Epithelial cell of proximal tubule (primary cell): ENCODE measurements around the gene IL27RA. TPM values are rescaled to one million over a fixed set of nuclear protein-coding genes. Genes with fewer than 3 reads are reported as not detected.

Experiments used
- DNase-seq: peaks from one replicate; pipeline ENCODE4 v3.0.0-alpha.2; 2011; ENCODE audit warnings: low read depth
- H3K4me3 ChIP-seq: 2 replicates; pipeline ENCODE4 v1.5.1; 2011; ENCODE audit warnings: low read depth, mild to moderate bottlenecking, low read length
- total RNA-seq: library from RNA; depleted of rRNA; stranded (reverse); fragments of >200 nt; gene quantifications from 2 replicates; pipeline ENCODE4 v1.2.3, GENCODE V29; 2015
- TF ChIP-seq, protein P1 (sequence below): conservative IDR thresholded peaks from 2 replicates; pipeline ENCODE4 v1.5.1; 2012; ENCODE audit warnings: low read depth, mild to moderate bottlenecking, low read length

The IL27RA gene
- total RNA-seq, 1 donor from 2014 or later = 10.1 TPM

DNA sequence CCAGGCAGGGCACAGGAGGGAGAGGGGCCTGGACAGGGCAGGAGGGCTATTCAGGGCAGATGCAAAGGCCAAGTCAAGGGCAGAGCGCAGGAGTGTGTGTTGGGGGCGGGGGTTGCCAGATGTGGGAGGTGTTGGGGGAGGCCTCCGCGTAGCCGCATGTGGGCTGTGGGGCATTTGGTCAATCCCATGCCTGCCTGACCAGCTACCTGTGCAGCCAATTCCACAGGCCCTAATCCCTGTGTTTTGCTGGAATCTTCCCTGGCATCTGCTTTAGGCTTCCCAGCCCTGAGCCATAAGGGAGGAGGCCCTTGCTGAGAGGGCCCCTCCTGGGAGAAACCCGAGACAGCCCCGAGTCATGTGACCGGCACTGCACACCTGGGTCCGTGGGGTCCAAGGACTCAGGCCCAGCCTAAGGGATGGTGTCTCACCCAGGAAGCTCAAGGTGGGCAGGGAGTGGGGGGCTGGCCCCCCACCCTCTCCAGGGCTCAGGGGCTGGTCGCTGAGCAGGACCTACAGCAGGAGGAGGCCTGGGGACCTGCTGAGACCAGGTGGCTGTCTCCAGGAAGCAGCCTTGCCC, 45.7 kb upstream of the IL27RA start:
- TF ChIP-seq, protein P1, sequence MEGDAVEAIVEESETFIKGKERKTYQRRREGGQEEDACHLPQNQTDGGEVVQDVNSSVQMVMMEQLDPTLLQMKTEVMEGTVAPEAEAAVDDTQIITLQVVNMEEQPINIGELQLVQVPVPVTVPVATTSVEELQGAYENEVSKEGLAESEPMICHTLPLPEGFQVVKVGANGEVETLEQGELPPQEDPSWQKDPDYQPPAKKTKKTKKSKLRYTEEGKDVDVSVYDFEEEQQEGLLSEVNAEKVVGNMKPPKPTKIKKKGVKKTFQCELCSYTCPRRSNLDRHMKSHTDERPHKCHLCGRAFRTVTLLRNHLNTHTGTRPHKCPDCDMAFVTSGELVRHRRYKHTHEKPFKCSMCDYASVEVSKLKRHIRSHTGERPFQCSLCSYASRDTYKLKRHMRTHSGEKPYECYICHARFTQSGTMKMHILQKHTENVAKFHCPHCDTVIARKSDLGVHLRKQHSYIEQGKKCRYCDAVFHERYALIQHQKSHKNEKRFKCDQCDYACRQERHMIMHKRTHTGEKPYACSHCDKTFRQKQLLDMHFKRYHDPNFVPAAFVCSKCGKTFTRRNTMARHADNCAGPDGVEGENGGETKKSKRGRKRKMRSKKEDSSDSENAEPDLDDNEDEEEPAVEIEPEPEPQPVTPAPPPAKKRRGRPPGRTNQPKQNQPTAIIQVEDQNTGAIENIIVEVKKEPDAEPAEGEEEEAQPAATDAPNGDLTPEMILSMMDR = no peak
- no peak for DNase-seq
- H3K4me3 ChIP-seq = no peak overlapping the region

DNA sequence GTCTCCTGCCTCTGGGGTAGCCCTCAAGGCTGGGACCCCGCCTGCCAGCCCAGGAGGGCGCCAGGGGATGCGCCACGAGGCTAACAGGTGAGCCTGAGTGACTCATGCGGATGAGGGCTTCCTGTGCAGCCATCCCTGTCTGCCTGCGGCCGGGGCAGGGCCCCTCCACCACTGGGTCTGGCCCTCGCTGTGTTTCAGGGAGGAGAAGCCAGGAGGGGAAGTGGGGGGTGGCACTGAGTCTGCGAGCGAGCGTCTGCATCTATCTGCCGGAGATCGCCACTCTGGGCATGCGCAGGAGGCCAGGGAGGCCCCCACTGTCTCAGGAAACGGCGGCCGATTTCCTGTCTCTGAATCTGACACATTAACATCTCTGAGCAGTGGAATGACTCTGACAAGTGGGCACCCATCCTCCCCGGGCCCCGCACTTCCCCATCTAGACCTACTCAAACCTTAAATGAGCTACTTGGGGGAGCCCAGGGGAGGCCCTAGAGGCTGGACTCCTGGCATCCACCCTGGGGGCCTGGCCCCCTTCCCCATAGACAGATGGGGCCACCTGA, 45.1 kb upstream of the IL27RA start:
- TF ChIP-seq, protein P1 = no peak
- no peak for DNase-seq
- H3K4me3 ChIP-seq = no peak overlapping the region

DNA sequence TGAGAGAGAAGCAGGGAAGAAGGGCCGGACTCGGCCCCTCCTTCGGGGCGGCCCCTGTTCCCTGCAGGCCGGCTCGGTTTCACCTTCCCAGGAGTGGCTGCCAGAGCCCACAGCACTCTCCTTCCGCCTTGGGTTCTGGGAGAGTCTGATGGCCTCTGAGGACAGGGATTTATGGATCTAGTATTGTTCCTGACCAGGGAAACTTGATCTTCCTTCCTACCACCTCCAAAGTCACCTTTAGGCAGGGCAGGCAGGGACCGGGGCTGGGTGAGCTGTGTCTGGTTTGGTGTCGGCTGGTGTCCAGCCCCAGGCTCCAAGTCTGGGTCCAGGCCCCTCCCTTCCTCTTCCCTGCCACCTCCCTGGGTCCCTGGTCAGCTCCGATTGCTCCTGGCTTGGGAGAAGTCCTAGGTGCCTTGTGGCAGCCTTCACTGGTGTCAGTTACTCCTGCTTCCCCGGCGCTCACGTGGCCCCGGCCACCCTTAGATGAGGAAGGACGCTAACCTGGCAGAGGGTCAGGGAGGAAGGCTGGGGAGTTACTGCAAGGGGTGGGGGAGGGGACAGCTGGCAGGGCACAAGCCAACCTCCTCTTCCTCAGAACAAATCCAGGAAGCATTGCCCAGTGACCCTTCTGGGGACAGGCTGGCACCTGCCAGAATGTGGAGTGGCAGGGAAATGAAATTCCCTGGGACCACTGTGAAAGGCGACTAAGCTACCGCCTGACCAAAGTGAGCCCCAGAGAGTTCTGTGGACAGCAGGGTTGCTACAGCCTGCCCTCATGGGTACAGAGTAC, 44.3 kb upstream of the IL27RA start:
- DNase-seq = no peak
- TF ChIP-seq, protein P1 = no peak
- no peak overlapping the region for H3K4me3 ChIP-seq

DNA sequence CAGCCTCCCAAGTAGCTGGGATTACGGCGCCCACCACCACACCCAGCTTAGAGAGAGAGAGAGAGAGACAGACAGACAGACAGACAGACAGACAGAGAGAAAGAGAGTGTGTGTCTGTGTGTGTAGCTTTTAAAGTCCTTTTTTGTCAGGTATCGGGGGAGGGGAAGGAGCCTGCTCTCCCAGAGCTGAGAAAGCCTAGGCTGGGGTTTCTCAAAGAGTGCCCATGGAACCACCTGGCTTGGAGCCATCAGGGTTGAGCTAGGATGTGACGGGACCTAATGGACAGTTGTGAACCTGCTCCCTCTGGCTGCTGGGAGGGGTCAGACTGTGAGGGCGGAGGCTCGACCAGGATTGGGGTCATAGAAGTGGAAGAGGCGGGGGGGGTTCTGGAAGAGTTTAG, 42.1 kb upstream of the IL27RA start:
- DNase-seq = no peak
- TF ChIP-seq, protein P1 = no peak
- no peak overlapping the region for H3K4me3 ChIP-seq

DNA sequence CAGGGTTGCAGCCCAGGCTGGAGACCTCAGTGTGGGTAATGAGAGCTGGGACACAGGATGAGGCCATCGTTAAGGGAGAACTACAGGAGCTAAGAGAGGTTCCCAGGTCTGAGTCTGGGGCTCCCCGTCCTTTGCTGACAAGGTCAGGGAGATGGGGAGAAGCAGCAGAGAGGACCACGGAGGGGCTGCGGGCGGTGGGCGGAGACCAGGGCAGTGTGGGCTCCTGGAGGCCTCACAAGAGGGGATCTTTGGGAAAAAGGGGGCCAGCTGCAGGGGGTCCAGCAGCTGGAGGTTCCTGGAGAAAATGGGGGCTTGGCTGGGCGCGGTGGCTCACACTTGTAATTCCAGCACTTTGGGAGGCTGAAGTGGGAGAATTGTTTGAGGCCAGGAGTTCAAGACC, 41.5 kb upstream of the IL27RA start:
- no peak for DNase-seq
- no peak overlapping the region for H3K4me3 ChIP-seq
- TF ChIP-seq, protein P1 = no peak

DNA sequence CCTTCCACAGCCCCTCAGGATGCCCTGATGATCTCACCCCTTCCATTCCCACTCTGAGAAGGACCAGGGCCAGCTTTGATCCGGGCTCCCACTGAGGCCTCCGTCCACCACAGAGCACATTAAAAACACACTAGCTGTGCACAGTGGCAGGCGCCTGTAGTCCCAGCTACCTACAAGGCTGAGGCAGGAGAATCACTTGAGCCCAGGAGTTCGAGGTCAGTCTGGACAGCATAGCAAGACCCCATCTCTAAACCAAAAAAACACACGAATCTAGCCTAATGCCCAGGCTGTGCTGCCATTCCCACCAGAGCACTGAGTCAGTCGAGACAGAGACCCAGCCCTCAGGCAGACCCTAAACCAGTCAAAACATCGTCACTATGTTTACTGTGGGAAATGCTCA, 39.5 kb upstream of the IL27RA start:
- TF ChIP-seq, protein P1 = no peak
- no peak overlapping the region for H3K4me3 ChIP-seq
- no peak for DNase-seq
